C4-2B (cell line): ENCODE results near the gene MDP1.

Source experiments
- ZFX ChIP-seq: fragments of 450-650 bp; IDR thresholded peaks from 2 replicates; pipeline ENCODE4 v1.6.1; 2017
- TF ChIP-seq, protein P1 (sequence below): fragments of 450-650 bp; conservative IDR thresholded peaks from 2 replicates; pipeline ENCODE4 v1.5.1; 2017; ENCODE audit warnings: mild to moderate bottlenecking

- TF ChIP-seq, protein P1, sequence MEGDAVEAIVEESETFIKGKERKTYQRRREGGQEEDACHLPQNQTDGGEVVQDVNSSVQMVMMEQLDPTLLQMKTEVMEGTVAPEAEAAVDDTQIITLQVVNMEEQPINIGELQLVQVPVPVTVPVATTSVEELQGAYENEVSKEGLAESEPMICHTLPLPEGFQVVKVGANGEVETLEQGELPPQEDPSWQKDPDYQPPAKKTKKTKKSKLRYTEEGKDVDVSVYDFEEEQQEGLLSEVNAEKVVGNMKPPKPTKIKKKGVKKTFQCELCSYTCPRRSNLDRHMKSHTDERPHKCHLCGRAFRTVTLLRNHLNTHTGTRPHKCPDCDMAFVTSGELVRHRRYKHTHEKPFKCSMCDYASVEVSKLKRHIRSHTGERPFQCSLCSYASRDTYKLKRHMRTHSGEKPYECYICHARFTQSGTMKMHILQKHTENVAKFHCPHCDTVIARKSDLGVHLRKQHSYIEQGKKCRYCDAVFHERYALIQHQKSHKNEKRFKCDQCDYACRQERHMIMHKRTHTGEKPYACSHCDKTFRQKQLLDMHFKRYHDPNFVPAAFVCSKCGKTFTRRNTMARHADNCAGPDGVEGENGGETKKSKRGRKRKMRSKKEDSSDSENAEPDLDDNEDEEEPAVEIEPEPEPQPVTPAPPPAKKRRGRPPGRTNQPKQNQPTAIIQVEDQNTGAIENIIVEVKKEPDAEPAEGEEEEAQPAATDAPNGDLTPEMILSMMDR: no peak
- no peak for TF ChIP-seq ZFX
Observed at GRCh38 chr14:24207625-24208024, 8.2 kb downstream of the MDP1 start.
